Fibroblast of mammary gland (primary cell): Measurements from ENCODE around the gene FASLG.

Source experiments
- DNase-seq: peaks from one replicate; pipeline ENCODE4 v3.0.0-alpha.2; 2010; ENCODE audit warnings: low read depth
- H3K4me3 ChIP-seq: 2 replicates; pipeline ENCODE4 v1.5.1; 2011; ENCODE audit warnings: low read depth, mild to moderate bottlenecking, low read length, moderate library complexity; ENCODE audit not compliant: control insufficient read depth
- TF ChIP-seq, protein P1 (sequence below): conservative IDR thresholded peaks from 2 replicates; pipeline ENCODE4 v1.5.1; 2011; ENCODE audit warnings: low read depth, low read length, inconsistent platforms; ENCODE audit not compliant: control insufficient read depth, insufficient read depth

The FASLG gene

DNA sequence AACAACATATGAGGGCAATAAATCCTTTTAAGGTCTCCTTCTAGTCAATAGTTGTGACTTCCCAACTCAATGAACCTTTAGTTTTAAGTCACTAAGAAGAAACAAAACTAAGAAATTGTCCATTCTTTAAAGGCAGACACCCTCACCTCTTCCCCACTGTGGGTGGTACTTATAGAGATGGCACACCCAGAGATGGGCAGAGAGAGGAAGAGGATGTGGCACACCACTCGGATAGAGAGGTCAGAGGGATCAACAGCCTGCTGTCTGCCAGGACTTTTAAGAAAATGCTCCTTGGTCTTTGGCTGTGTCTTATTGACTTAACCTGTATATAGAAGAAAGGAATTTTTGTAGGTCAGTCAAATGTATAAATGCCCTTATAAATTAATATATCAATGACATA is 45.1 kb downstream of the FASLG start:
- TF ChIP-seq, protein P1, sequence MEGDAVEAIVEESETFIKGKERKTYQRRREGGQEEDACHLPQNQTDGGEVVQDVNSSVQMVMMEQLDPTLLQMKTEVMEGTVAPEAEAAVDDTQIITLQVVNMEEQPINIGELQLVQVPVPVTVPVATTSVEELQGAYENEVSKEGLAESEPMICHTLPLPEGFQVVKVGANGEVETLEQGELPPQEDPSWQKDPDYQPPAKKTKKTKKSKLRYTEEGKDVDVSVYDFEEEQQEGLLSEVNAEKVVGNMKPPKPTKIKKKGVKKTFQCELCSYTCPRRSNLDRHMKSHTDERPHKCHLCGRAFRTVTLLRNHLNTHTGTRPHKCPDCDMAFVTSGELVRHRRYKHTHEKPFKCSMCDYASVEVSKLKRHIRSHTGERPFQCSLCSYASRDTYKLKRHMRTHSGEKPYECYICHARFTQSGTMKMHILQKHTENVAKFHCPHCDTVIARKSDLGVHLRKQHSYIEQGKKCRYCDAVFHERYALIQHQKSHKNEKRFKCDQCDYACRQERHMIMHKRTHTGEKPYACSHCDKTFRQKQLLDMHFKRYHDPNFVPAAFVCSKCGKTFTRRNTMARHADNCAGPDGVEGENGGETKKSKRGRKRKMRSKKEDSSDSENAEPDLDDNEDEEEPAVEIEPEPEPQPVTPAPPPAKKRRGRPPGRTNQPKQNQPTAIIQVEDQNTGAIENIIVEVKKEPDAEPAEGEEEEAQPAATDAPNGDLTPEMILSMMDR: no peak
- DNase-seq: no peak
- H3K4me3 ChIP-seq: no peak overlapping the region

DNA sequence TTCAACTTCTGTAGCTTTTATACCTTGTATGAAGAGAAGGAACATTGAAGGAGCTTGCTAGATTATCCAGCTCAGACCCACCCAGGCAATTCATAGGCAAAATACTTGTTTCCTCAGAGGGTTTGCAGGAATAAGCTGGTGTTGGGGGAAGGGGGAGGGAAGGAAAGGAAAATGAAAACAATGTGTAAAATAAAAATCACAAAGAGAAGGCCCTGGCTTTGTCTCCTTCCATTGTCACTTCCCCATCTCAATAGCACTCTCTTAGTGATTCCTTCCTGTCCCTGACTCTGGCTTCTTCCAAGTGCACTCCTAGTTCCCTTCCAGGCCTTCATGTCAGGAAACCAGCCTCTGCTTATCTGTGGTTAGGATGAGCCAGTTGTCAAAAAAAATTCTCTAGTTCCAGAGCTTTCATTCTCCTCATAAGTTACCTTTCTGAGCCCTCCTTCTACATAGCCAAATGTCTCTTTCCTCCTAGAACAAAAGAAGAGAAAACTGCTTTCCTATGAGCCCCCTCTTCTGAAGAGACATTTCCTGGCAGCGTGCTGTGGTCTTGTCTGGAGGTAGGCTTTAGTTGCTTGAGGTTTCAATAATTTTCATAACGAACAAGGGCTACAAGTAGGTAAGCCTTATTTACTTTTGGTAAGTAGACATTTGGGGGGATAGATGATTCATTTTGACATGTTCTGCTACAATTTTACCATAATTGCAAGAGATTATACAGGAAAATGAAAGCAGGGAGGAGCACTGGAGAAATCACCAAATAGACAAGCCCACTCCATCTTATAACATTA is 45.7 kb downstream of the FASLG start:
- TF ChIP-seq, protein P1: no peak
- no peak for DNase-seq
- H3K4me3 ChIP-seq: no peak overlapping the region

DNA sequence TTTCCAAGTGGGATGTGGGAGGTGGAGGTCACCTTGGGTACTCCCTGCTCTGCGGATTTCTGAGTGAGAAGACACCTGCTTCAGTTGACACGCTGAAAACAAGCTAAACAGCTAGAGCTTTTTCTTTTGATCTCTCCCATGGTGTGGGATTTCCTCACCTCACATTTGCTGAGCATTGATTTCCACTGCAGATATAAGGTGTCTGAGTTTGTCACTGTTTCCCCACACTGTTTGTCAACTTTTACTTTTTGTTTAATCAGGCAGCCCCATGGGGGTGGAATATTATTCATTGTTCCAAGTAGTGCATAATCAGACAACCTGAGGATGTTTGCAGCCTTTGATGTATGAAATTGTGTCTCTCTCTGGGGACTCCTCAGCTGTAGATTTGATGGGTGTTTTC is 49.5 kb downstream of the FASLG start:
- no peak overlapping the region for H3K4me3 ChIP-seq
- no peak for DNase-seq
- TF ChIP-seq, protein P1: no peak

DNA sequence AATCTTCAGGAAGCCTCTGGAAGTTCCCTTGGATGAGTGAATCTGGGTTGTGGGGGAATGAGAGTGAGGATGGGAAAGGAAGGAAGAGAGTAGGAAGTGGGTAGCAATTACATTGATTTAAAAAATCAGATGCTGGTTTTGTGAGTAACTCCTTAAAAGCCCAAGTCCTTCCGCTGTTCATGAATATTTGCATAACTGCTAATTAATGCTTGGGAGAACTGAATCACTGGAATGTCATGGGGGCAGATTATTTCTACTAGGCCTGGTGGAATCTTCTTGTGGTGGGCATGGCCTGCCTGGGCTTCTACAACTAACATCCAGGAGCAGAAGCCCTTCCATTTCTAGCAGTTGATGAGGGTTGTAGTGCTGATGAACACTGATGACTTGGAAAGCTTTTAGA is 52.7 kb downstream of the FASLG start:
- TF ChIP-seq, protein P1: no peak
- DNase-seq: no peak
- no peak overlapping the region for H3K4me3 ChIP-seq

GRCh38 chr1:172713466-172713865 is 54.6 kb downstream of the FASLG start:
- TF ChIP-seq, protein P1: no peak

More at GRCh38 chr1:172713466-172713865, 54.6 kb downstream of the FASLG start:
- no peak for DNase-seq
- no peak overlapping the region for H3K4me3 ChIP-seq
